Measurements from ENCODE around the gene GTPBP3.
A peak's percentile ranks its signal among the peaks of the same experiment; 100 is the strongest.

GTPBP3 gene

DNA sequence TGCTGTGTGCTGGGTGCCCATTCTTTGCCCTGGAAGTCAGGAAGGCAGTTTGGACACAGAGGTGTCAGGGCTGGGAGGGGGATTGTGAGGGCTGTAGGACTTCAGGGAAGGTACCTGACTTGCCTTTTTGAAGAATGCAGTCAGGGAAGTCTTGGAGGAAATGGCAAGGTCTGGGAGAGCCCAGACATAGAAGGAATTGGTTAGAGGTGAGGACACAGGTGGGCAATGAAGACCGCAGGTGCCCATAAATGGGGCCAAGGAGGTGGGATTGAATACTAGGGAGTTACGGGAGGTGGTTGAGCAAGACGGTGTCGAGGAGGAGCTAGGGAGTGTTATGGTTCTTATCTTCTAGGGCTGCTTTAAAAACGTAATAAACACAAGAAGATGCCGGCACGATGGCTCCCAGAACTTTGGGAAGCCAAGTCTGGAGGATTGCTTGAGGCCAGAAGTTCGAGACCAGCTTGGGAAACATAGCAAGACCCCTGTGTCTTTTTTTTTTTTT, 29.4 kb upstream of the GTPBP3 start:
- ChIA-PET CTCF (interaction anchor here (1.0 to 4.1 kb wide), 5 partner anchors 15 to 256 kb away, joined by 3 to 18 read pairs (median 3); partner anchors contain the start of gene ANO8), POLR2A (no interaction called here)
- no peak overlapping the region for H3K4me3 ChIP-seq (ENCODE audit: low read depth, low read length)
- TF ChIP-seq CTCF (IDR thresholded peaks at IDR 0.05; ENCODE audit: insufficient read depth, low read length, missing control alignments), result no peak
- no peak for DNase-seq (ENCODE audit: low read depth, low spot score)

- CTCF ChIA-PET, result interaction anchor here (1.2 to 4.1 kb wide), 6 partner anchors 16 to 257 kb away, joined by 3 to 18 read pairs (median 3); partner anchors contain the start of gene ANO8
- H3K4me3 ChIP-seq (ENCODE audit: low read depth, low read length), result peak within 1 kb of the TSS; percentile 95
- no peak for TF ChIP-seq CTCF (IDR thresholded peaks at IDR 0.05; ENCODE audit: insufficient read depth, low read length, missing control alignments)
- POLR2A ChIA-PET, result interaction anchor here (0.5 to 0.9 kb wide), 4 partner anchors 12 to 81 kb away, joined by 3 to 6 read pairs (median 4); partner anchors contain the start of gene ANO8
- peak; percentile 98 for DNase-seq (ENCODE audit: low read depth, low spot score)
Observed at GRCh38 chr19:17309198-17309964, 28.0 kb upstream of the GTPBP3 start, which contains the start of gene DDA1. Gene DDA1 (plus strand): TSS chr19:17309563. CDS start chr19:17309655, 92 bp downstream.

DNA sequence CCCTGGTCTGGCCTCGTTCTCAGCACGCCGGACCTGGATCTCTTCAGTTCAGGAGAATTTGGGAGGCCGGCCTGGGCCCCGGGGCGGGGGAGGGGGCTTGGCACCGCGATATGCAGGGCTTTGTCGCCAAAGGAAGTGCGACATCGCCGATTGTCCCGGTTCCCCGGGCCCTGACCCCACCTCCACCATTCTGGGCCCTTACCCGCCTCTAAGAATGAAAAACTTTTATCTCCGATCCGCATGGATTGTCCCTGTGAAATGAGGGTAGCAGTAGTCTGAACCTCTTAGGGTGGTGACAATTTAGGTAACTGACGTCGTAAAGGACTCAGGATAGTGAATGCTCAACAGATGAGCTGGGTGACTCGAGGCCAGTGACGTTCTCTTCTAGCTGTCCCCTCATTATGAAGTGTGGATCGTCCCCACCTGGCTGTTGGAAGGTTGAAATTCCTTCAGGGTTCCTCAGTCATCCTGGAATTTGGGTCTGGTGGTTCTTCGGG, 27.3 kb upstream of the GTPBP3 start:
- POLR2A ChIA-PET, result no interaction called here
- DNase-seq (ENCODE audit: low read depth, low spot score), result no peak
- peak overlapping the region; percentile 95 for H3K4me3 ChIP-seq (ENCODE audit: low read depth, low read length)
- TF ChIP-seq CTCF (IDR thresholded peaks at IDR 0.05; ENCODE audit: insufficient read depth, low read length, missing control alignments), result no peak
- CTCF ChIA-PET, result interaction anchor here (1.2 to 4.1 kb wide), 3 partner anchors 17 to 82 kb away, joined by 3 to 18 read pairs (median 3); no protein-coding TSS in a partner anchor

GRCh38 chr19:17311455-17312188, 25.7 kb upstream of the GTPBP3 start:
- DNase-seq (ENCODE audit: low read depth, low spot score), result no peak
- peak overlapping the region; percentile 8; the same call in 1 of the 2 replicates for H3K4me3 ChIP-seq (ENCODE audit: low read depth, low read length)
- CTCF ChIA-PET, result interaction anchor here (4.1 kb wide), 1 partner anchor 18 kb away, joined by 18 read pairs; no protein-coding TSS in a partner anchor
- no peak for TF ChIP-seq CTCF (IDR thresholded peaks at IDR 0.05; ENCODE audit: insufficient read depth, low read length, missing control alignments)
- POLR2A ChIA-PET, result interaction anchor here (1.4 to 1.7 kb wide), 2 partner anchors 10 to 15 kb away, joined by 3 to 5 read pairs; no protein-coding TSS in a partner anchor

- POLR2A ChIA-PET, result interaction anchor here (1.4 to 1.7 kb wide), 2 partner anchors 9 to 14 kb away, joined by 3 to 5 read pairs; no protein-coding TSS in a partner anchor
- no peak for TF ChIP-seq CTCF (IDR thresholded peaks at IDR 0.05; ENCODE audit: insufficient read depth, low read length, missing control alignments)
- CTCF ChIA-PET, result interaction anchor here (0.9 to 1.2 kb wide), 3 partner anchors 9 to 153 kb away, joined by 4 read pairs; partner anchors contain the start of gene ABHD8
- no peak for DNase-seq (ENCODE audit: low read depth, low spot score)
- H3K4me3 ChIP-seq (ENCODE audit: low read depth, low read length), result peak overlapping the region; percentile 8; the same call in 1 of the 2 replicates
Observed at GRCh38 chr19:17312189-17313113, 24.9 kb upstream of the GTPBP3 start.
